HEK293 (cell line): ENCODE results near the gene WDR4.
A peak's percentile ranks its signal among the peaks of the same experiment; 100 is the strongest.
"Not testable (repeated sequence)": the region's sequence is repeated elsewhere in the genome, so short reads cannot be mapped to it uniquely, and the experiment has no call there.

Experiments
- CTCF ChIA-PET: fragments of 350-600 bp; formaldehyde crosslinking; extraction: SDS; loops from one replicate; lab custom pipeline; 2021; ENCODE audit warnings: antibody characterized with exemption; lab: Yijun Ruan, JAX
- POLR2A ChIA-PET: fragments of 300-600 bp; formaldehyde crosslinking; extraction: SDS; loops from one replicate; lab custom pipeline; 2020; ENCODE audit warnings: antibody characterized with exemption, inconsistent platforms; lab: Yijun Ruan, JAX
- H3K27ac ChIP-seq: fragments of 200-500 bp; sonication (Bioruptor generic); 2 replicates; pipeline ENCODE4 v1.5.1; 2014; ENCODE audit warnings: low read depth, low read length, control low read depth, inconsistent platforms; ENCODE audit errors: extremely low read depth
- H3K36me3 ChIP-seq, 2 experiments: fragments of 200-500 bp in 1 of 2; sonication (Bioruptor generic) in 1 of 2; 1 replicate in 1 of 2; 2 replicates in 1 of 2; pipeline ENCODE4 v1.5.1; 2014 to 2017; ENCODE audit warnings: inconsistent platforms in 2 of 2, low read length in 2 of 2; ENCODE audit not compliant: control insufficient read depth in 2 of 2, insufficient read depth in 1 of 2
- H3K4me1 ChIP-seq: fragments of 200-500 bp; sonication (Bioruptor generic); 2 replicates; pipeline ENCODE4 v1.5.1; 2014; ENCODE audit warnings: mild to moderate bottlenecking, low read length, inconsistent platforms; ENCODE audit not compliant: control insufficient read depth, insufficient read depth
- H3K4me3 ChIP-seq: 2 replicates; pipeline ENCODE4 v1.5.1; 2011; ENCODE audit warnings: low read depth, mild to moderate bottlenecking, control low read depth, low read length, moderate library complexity
- H3K9me3 ChIP-seq: fragments of 200-500 bp; sonication (Bioruptor generic); 2 replicates; pipeline ENCODE4 v1.5.1; 2014; ENCODE audit warnings: low read depth, low read length, inconsistent platforms; ENCODE audit not compliant: control insufficient read depth, insufficient read depth
- CTCF ChIP-seq: fragments of 450-650 bp; formaldehyde crosslinking; IDR thresholded peaks from 2 replicates; pipeline ENCODE4 v1.5.1; 2016; ENCODE audit warnings: missing biosample characterization, missing genetic modification characterization
- ELK4 ChIP-seq: IDR thresholded peaks from 2 replicates; pipeline ENCODE4 v1.6.1; 2011; ENCODE audit warnings: mild to moderate bottlenecking, low read depth, low read length, borderline replicate concordance
- OVOL3 ChIP-seq: fragments of 450-650 bp; formaldehyde crosslinking; IDR thresholded peaks from 2 replicates; pipeline ENCODE4 v1.5.1; 2016; ENCODE audit warnings: missing biosample characterization, missing genetic modification characterization
- PBX3 ChIP-seq: sonication (generic); formaldehyde crosslinking; IDR thresholded peaks from 2 replicates; pipeline ENCODE4 v1.8.1; 2022; ENCODE audit warnings: mild to moderate bottlenecking, moderate library complexity, missing genetic modification reagents
- ZNF133 ChIP-seq: fragments of 450-650 bp; formaldehyde crosslinking; IDR thresholded peaks from 2 replicates; pipeline ENCODE4 v1.5.1; 2016; ENCODE audit warnings: missing biosample characterization, missing genetic modification characterization
- ZNF16 ChIP-seq: fragments of 450-650 bp; formaldehyde crosslinking; IDR thresholded peaks from 2 replicates; pipeline ENCODE4 v1.5.1; 2016; ENCODE audit warnings: low read depth, missing biosample characterization, missing genetic modification characterization
- ZNF2 ChIP-seq: fragments of 450-650 bp; formaldehyde crosslinking; IDR thresholded peaks from 2 replicates; pipeline ENCODE4 v1.5.1; 2016; ENCODE audit warnings: missing biosample characterization, missing genetic modification characterization
- ZNF202 ChIP-seq: fragments of 450-650 bp; formaldehyde crosslinking; IDR thresholded peaks from 2 replicates; pipeline ENCODE4 v1.5.1; 2016; ENCODE audit warnings: missing biosample characterization, missing genetic modification characterization, borderline replicate concordance
- ZNF366 ChIP-seq: fragments of 450-650 bp; formaldehyde crosslinking; conservative IDR thresholded peaks from 2 replicates; pipeline ENCODE4 v1.5.1; 2016; ENCODE audit warnings: missing biosample characterization, missing genetic modification characterization
- ZNF488 ChIP-seq: fragments of 450-650 bp; formaldehyde crosslinking; IDR thresholded peaks from 2 replicates; pipeline ENCODE4 v1.5.1; 2016; ENCODE audit warnings: missing biosample characterization, missing genetic modification characterization
- ZNF600 ChIP-seq: fragments of 450-650 bp; formaldehyde crosslinking; IDR thresholded peaks from 2 replicates; pipeline ENCODE4 v1.5.1; 2016; ENCODE audit warnings: missing biosample characterization, missing genetic modification characterization
- ZNF777 ChIP-seq: fragments of 450-650 bp; formaldehyde crosslinking; IDR thresholded peaks from 2 replicates; pipeline ENCODE4 v1.5.1; 2017; ENCODE audit warnings: missing biosample characterization, missing genetic modification characterization, borderline replicate concordance

WDR4 gene

GRCh38 chr21:42834726-42835191 is 44.6 kb downstream of the WDR4 start:
- H3K27ac ChIP-seq: no peak overlapping the region
- no peaks in the 10 kb centered on the region for H3K9me3 ChIP-seq
- POLR2A ChIA-PET: no interaction called here
- no peak for TF ChIP-seq ZNF133
- no peak for TF ChIP-seq ZNF777 (tag by site-specific recombination)
- TF ChIP-seq ELK4: no peak
- TF ChIP-seq OVOL3 (tag by site-specific recombination): no peak
- TF ChIP-seq ZNF16 (tag by site-specific recombination): no peak
- TF ChIP-seq ZNF202 (tag by site-specific recombination): no peak
- TF ChIP-seq ZNF488 (tag by site-specific recombination): no peak
- CTCF ChIA-PET: interaction anchor here (1.1 kb wide), 1 partner anchor 242 kb away, joined by 4 read pairs; no protein-coding TSS in a partner anchor
- no peak overlapping the region for H3K4me3 ChIP-seq
- H3K4me1 ChIP-seq: no peaks in the 10 kb centered on the region
- peaks cover 6% of the 10 kb centered on the region in 2 experiments; a peak in 2 of 3 replicates for H3K36me3 ChIP-seq

- ChIA-PET POLR2A (interaction anchor here (0.7 kb wide), 2 partner anchors 41 to 241 kb away, joined by 4 to 6 read pairs; no protein-coding TSS in a partner anchor), CTCF (no interaction called here)
- H3K27ac ChIP-seq: no peak overlapping the region
These were observed 45.2 kb downstream of the WDR4 start for GRCh38 chr21:42833859-42834725.

GRCh38 chr21:42833439-42833815 is 45.9 kb downstream of the WDR4 start:
- CTCF ChIA-PET: interaction anchor here (0.7 kb wide), 1 partner anchor 178 kb away, joined by 3 read pairs; no protein-coding TSS in a partner anchor

More at GRCh38 chr21:42833859-42834725, 45.2 kb downstream of the WDR4 start:
- Histone ChIP-seq H3K4me3 (no peak overlapping the region), H3K36me3 (peaks cover 0 to 5% of the 10 kb centered on the region in 2 experiments; a peak in 1 of 3 replicates)
- peak; percentile 63; the same call in 1 of the 2 replicates for TF ChIP-seq ZNF600 (tag by site-specific recombination)
- no peak for TF ChIP-seq ZNF2 (tag by site-specific recombination)
- TF ChIP-seq, all 188 proteins: peak for 1
- Histone ChIP-seq H3K4me1 (no peaks in the 10 kb centered on the region), H3K9me3 (no peaks in the 10 kb centered on the region)

GRCh38 chr21:42832321-42832630 is 47.1 kb downstream of the WDR4 start:
- H3K27ac ChIP-seq, H3K4me3 ChIP-seq, H3K4me1 ChIP-seq, H3K9me3 ChIP-seq, H3K36me3 ChIP-seq, CTCF ChIA-PET: not testable (repeated sequence)
- POLR2A ChIA-PET: interaction anchor here (1.4 kb wide), 1 partner anchor 12 kb away, joined by 3 read pairs; no protein-coding TSS in a partner anchor

More at GRCh38 chr21:42833439-42833815, 45.9 kb downstream of the WDR4 start:
- Histone ChIP-seq H3K36me3 (no peaks in the 10 kb centered on the region; a peak in 1 of 3 replicates), H3K4me1 (no peaks in the 10 kb centered on the region), H3K4me3 (no peak overlapping the region), H3K9me3 (no peaks in the 10 kb centered on the region), H3K27ac (no peak overlapping the region)
- POLR2A ChIA-PET: interaction anchor here (0.7 kb wide), 2 partner anchors 41 to 240 kb away, joined by 4 to 6 read pairs; no protein-coding TSS in a partner anchor
- TF ChIP-seq ZNF366 (no peak), PBX3 (CRISPR knock-in tag) (0 out of 2 replicates have a peak, but pooled peaks have one; percentile 10), CTCF (tag by site-specific recombination) (peak; percentile 85)
